OCI-LY7 (cell line): ENCODE results near the gene FRMD5. TPM values are rescaled to one million over a fixed set of nuclear protein-coding genes. Genes with fewer than 3 reads are reported as not detected.

Source experiments
- BruUV-seq: library from RNA; stranded (reverse); fragments of 400-500 nt; replicated peaks from 2 replicates; lab custom pipeline; 2021; lab: Mats Ljungman, UMichigan
- CTCF ChIA-PET: fragments of 300-600 bp; sonication (Branson Sonifier 250); formaldehyde crosslinking; loops from one replicate; lab custom pipeline; 2022; ENCODE audit warnings: antibody characterized with exemption; ENCODE audit not compliant: unreplicated experiment; lab: Charles Lee
- POLR2A ChIA-PET: fragments of 300-600 bp; sonication (Branson Sonifier 250); formaldehyde crosslinking; loops from one replicate; lab custom pipeline; 2022; ENCODE audit warnings: antibody characterized with exemption; lab: Charles Lee
- DNase-seq: peaks from one replicate; pipeline ENCODE4 v3.0.0-alpha.2; 2015; ENCODE audit warnings: low spot score
- H2AFZ ChIP-seq: fragments of 200-600 bp; sonication (generic), shearing (Covaris generic); 2 replicates; pipeline ENCODE4 v1.6.1; 2014; ENCODE audit warnings: mild to moderate bottlenecking, antibody characterized with exemption, low read length, moderate library complexity
- H3K27ac ChIP-seq: fragments of 200-600 bp; sonication (generic); 2 replicates; pipeline ENCODE4 v1.5.1; 2014; ENCODE audit warnings: mixed run types, low read depth, mild to moderate bottlenecking, moderate library complexity, low read length, inconsistent platforms; ENCODE audit not compliant: poor library complexity, severe bottlenecking
- H3K36me3 ChIP-seq: fragments of 200-600 bp; sonication (generic); 2 replicates; pipeline ENCODE4 v1.6.1; 2014; ENCODE audit warnings: mild to moderate bottlenecking, antibody characterized with exemption, low read length, moderate library complexity, mixed read lengths; ENCODE audit not compliant: insufficient read depth
- H3K4me1 ChIP-seq: fragments of 200-600 bp; sonication (generic); 2 replicates; pipeline ENCODE4 v1.5.1; 2014; ENCODE audit warnings: mild to moderate bottlenecking, low read length; ENCODE audit not compliant: insufficient read depth, poor library complexity, severe bottlenecking
- H3K4me2 ChIP-seq: fragments of 200-600 bp; sonication (generic); 2 replicates; pipeline ENCODE4 v1.6.1; 2014; ENCODE audit warnings: mild to moderate bottlenecking, low read length
- H3K4me3 ChIP-seq: fragments of 200-600 bp; sonication (generic); 2 replicates; pipeline ENCODE4 v1.5.1; 2014; ENCODE audit warnings: mild to moderate bottlenecking, low read depth, low read length; ENCODE audit not compliant: poor library complexity, severe bottlenecking
- H3K79me2 ChIP-seq: fragments of 200-600 bp; sonication (generic); 2 replicates; pipeline ENCODE4 v1.6.1; 2016; ENCODE audit warnings: low read depth, mild to moderate bottlenecking, low read length, moderate library complexity, mixed read lengths; ENCODE audit not compliant: insufficient read depth
- H3K9me2 ChIP-seq: fragments of 200-600 bp; sonication (generic); 2 replicates; pipeline ENCODE4 v1.6.1; 2016; ENCODE audit warnings: mild to moderate bottlenecking, low read length, mixed read lengths; ENCODE audit not compliant: insufficient read depth
- H3K9me3 ChIP-seq: fragments of 200-600 bp; sonication (generic); 2 replicates; pipeline ENCODE4 v1.6.1; 2014; ENCODE audit warnings: mild to moderate bottlenecking, mixed run types, low read length, mixed read lengths
- H4K20me1 ChIP-seq: fragments of 200-600 bp; sonication (generic); 2 replicates; pipeline ENCODE4 v1.6.1; 2014; ENCODE audit warnings: mild to moderate bottlenecking, antibody characterized with exemption, low read length, moderate library complexity, mixed read lengths; ENCODE audit not compliant: insufficient read depth
- CTCF ChIP-seq: fragments of 200-600 bp; sonication (generic); conservative IDR thresholded peaks from 2 replicates; pipeline ENCODE4 v1.5.1; 2014; ENCODE audit warnings: mild to moderate bottlenecking, antibody characterized with exemption, low read length, moderate library complexity, mixed read lengths
- EZH2phosphoT487 ChIP-seq: fragments of 200-600 bp; sonication (generic); IDR thresholded peaks from 2 replicates; pipeline ENCODE4 v1.6.1; 2018; ENCODE audit warnings: low read depth, borderline replicate concordance, mild to moderate bottlenecking, mixed run types, antibody characterized with exemption, low read length, moderate library complexity, mixed read lengths
- intact Hi-C: fragments of 100-400 bp; cut with micrococcal nuclease; formaldehyde crosslinking; loops from one replicate; pipeline ENCODE4 v1.10.0; 2022; ENCODE audit not compliant: unreplicated experiment
- total RNA-seq, 2 experiments: library from RNA; depleted of rRNA in 1 of 2; stranded (reverse); fragments of >200 nt in 1 of 2; shearing (Covaris generic) in 1 of 2; gene quantifications; 2 replicates each; pipeline ENCODE4 v1.2.3, GENCODE V29; 2014 to 2022

Gene FRMD5
- total RNA-seq, 2 experiments from 2014 or later = not detected

GRCh38 chr15:43966646-43967045, 228.4 kb downstream of the FRMD5 start:
- TF ChIP-seq CTCF (no peak), EZH2phosphoT487 (no peak)
- no TSS peak for BruUV-seq
- CTCF ChIA-PET = no interaction called here

GRCh38 chr15:43958861-43959330, 236.2 kb downstream of the FRMD5 start:
- no TSS peak for BruUV-seq
- Histone ChIP-seq H4K20me1 (no peaks in the 10 kb centered on the region), H3K9me3 (no peaks in the 10 kb centered on the region), H3K4me2 (no peak overlapping the region), H3K9me2 (no peaks in the 10 kb centered on the region), H2AFZ (no peak overlapping the region), H3K79me2 (no peaks in the 10 kb centered on the region), H3K4me3 (no peak overlapping the region), H3K27ac (no peak overlapping the region), H3K4me1 (no peaks in the 10 kb centered on the region), H3K36me3 (no peaks in the 10 kb centered on the region)
- no peak for DNase-seq
- intact Hi-C loops = no loop called here
- POLR2A ChIA-PET = interaction anchor here (0.5 to 1.0 kb wide), 3 partner anchors 10 to 205 kb away, joined by 3 to 5 read pairs (median 4); no protein-coding TSS in a partner anchor
- TF ChIP-seq CTCF = no peak
- TF ChIP-seq EZH2phosphoT487 = no peak
- CTCF ChIA-PET = no interaction called here

More at GRCh38 chr15:43966646-43967045, 228.4 kb downstream of the FRMD5 start:
- no peaks in the 10 kb centered on the region for H4K20me1 ChIP-seq
- no peak for DNase-seq
- intact Hi-C loops = no loop called here
- no peak overlapping the region for H2AFZ ChIP-seq
- POLR2A ChIA-PET = no interaction called here
- no peaks in the 10 kb centered on the region for H3K9me3 ChIP-seq
- no peak overlapping the region for H3K27ac ChIP-seq
- no peak overlapping the region for H3K4me2 ChIP-seq
- no peak overlapping the region for H3K4me3 ChIP-seq
- H3K36me3 ChIP-seq = no peaks in the 10 kb centered on the region
- no peaks in the 10 kb centered on the region for H3K79me2 ChIP-seq
- H3K9me2 ChIP-seq = no peaks in the 10 kb centered on the region
- no peaks in the 10 kb centered on the region for H3K4me1 ChIP-seq

GRCh38 chr15:43957724-43958123, 237.3 kb downstream of the FRMD5 start:
- CTCF ChIA-PET = no interaction called here

More at GRCh38 chr15:43957724-43958123, 237.3 kb downstream of the FRMD5 start:
- no TSS peak for BruUV-seq
- H3K4me3 ChIP-seq = no peak overlapping the region
- TF ChIP-seq EZH2phosphoT487 (no peak), CTCF (no peak)
- no peaks in the 10 kb centered on the region for H3K9me2 ChIP-seq
- no peaks in the 10 kb centered on the region for H3K4me1 ChIP-seq
- POLR2A ChIA-PET = interaction anchor here (1.0 kb wide), 1 partner anchor 9 kb away, joined by 3 read pairs; no protein-coding TSS in a partner anchor
- intact Hi-C loops = no loop called here
- H2AFZ ChIP-seq = no peak overlapping the region
- H3K36me3 ChIP-seq = no peaks in the 10 kb centered on the region
- H3K27ac ChIP-seq = no peak overlapping the region
- H3K4me2 ChIP-seq = no peak overlapping the region
- DNase-seq = no peak
- H3K9me3 ChIP-seq = no peaks in the 10 kb centered on the region
- no peaks in the 10 kb centered on the region for H3K79me2 ChIP-seq
- no peaks in the 10 kb centered on the region for H4K20me1 ChIP-seq
